Activated naive CD8-positive, alpha-beta T cell (primary cell): ENCODE data around the gene COL4A6.

Experiments used
- H3K27ac Mint-ChIP-seq: one replicate; pipeline ENCODE4 v1.8.0; 2021; ENCODE audit warnings: mixed read lengths
- H3K27me3 Mint-ChIP-seq: one replicate; pipeline ENCODE4 v1.8.0; 2021; ENCODE audit warnings: mixed read lengths
- H3K36me3 Mint-ChIP-seq: one replicate; pipeline ENCODE4 v1.8.0; 2021; ENCODE audit warnings: mixed read lengths
- H3K4me1 Mint-ChIP-seq: one replicate; pipeline ENCODE4 v1.8.0; 2021; ENCODE audit warnings: low read depth, mixed read lengths
- H3K4me3 Mint-ChIP-seq: one replicate; pipeline ENCODE4 v1.8.0; 2021; ENCODE audit warnings: mild to moderate bottlenecking, mixed read lengths
- H3K9me3 Mint-ChIP-seq: one replicate; pipeline ENCODE4 v1.8.0; 2021; ENCODE audit warnings: low read depth, mixed read lengths

Gene COL4A6

DNA sequence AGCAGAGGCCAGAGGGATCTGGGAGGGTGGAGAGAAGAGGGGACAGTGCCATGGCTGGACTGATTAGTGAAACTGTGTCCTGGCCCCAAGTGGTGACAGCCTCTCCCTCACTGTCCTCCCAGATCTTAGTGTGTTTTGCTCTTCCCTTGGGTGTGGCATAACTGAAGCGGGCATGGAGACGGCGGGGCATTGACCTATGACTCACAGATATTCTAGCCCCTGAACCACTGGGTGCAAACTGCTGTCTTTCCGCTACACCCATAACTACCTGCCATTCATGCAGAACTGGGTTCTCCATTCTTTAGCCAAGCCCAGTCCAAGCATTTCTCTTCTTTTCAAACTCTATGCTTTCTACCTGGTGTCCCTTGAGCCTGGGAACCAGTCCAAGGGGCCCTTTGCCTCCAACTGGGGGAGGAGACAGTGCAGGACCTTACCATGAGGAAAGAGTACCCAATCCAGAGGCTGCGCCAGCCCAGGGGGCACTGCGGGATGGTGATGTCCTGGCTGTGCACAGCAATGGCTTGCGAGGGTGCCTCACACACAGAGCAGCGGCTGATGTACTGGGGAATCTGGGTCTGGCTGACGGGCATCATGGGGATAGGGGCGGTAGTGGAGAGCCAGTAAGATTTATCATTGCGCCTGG is 279.1 kb downstream of the COL4A6 start:
- Mint-ChIP-seq H3K27ac (no peak overlapping the region), H3K4me3 (no peak overlapping the region), H3K9me3 (no peaks in the 10 kb centered on the region), H3K36me3 (no peaks in the 10 kb centered on the region), H3K27me3 (no peaks in the 10 kb centered on the region), H3K4me1 (no peaks in the 10 kb centered on the region)

DNA sequence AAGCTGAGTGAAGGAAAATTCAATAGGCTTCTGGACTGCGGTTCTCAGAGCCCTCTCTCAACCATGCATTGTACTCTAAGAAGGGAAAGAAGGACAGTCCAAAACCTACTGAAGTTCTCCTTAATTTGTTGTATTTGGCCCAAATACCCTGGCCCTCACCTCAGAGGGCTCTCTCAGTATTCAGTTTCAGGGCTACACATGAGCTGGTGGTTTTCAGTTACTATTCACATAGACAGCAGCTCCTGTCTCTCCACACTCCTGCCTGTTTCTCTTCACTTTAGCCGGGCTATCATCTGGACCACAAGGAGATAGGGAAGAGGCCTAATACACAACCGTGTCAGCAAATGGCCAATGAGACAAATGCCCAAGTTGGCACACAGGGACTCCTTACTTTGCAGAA is 280.6 kb downstream of the COL4A6 start:
- Mint-ChIP-seq H3K9me3 (no peaks in the 10 kb centered on the region), H3K27ac (no peak overlapping the region), H3K4me1 (no peaks in the 10 kb centered on the region), H3K4me3 (no peak overlapping the region), H3K27me3 (no peaks in the 10 kb centered on the region), H3K36me3 (peaks cover 7% of the 10 kb centered on the region)

DNA sequence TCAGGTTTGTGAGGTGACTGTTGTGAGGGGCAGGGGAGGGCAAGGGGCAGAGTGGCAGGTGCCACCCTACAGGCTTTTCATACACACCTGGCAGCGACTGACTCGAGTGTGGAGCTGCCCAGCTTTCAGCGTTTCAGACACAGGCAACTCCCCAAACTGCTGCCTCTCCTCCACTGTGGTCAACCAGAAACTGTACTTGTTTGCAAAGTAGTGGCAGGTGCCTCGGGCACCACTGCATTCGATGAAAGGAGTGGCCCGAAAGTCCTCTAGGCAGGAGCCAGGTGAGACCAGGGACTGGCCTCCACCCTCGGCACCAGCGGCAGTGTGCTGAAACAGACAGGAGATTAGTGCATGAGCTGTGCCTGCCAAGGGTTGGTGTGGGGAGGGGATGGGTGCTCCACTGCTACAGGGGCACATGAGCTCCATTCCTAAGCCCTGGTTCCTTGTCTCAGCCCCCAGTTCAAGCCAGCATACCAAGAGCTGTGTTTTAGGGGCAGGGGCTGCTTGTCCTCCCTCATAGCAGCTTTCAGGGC is 281.2 kb downstream of the COL4A6 start:
- peaks cover 7% of the 10 kb centered on the region for H3K36me3 Mint-ChIP-seq
- no peak overlapping the region for H3K4me3 Mint-ChIP-seq
- H3K27ac Mint-ChIP-seq, result no peak overlapping the region
- H3K4me1 Mint-ChIP-seq, result no peaks in the 10 kb centered on the region
- H3K27me3 Mint-ChIP-seq, result no peaks in the 10 kb centered on the region
- no peaks in the 10 kb centered on the region for H3K9me3 Mint-ChIP-seq

DNA sequence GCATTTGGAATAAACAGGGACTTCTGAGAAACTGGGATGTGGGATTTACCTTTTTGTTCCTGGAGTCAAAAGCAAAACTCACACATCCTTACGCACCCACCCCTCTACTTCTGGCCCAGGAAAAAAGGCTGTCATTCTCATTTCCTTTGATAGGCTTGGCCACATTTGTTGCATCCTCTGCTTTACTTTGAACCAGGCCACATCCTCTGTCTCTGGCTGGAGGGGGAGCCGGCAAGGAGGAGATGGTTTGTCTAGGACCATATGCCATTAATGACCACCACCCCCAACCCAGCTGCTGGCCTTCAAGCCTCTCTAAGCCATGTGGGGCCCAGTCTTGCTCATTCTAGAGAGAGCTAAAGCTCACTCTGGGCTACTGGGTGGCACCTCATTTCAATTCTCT is 282.1 kb downstream of the COL4A6 start:
- no peaks in the 10 kb centered on the region for H3K27me3 Mint-ChIP-seq
- no peak overlapping the region for H3K4me3 Mint-ChIP-seq
- peaks cover 7% of the 10 kb centered on the region for H3K36me3 Mint-ChIP-seq
- no peak overlapping the region for H3K27ac Mint-ChIP-seq
- H3K9me3 Mint-ChIP-seq, result no peaks in the 10 kb centered on the region
- no peaks in the 10 kb centered on the region for H3K4me1 Mint-ChIP-seq

DNA sequence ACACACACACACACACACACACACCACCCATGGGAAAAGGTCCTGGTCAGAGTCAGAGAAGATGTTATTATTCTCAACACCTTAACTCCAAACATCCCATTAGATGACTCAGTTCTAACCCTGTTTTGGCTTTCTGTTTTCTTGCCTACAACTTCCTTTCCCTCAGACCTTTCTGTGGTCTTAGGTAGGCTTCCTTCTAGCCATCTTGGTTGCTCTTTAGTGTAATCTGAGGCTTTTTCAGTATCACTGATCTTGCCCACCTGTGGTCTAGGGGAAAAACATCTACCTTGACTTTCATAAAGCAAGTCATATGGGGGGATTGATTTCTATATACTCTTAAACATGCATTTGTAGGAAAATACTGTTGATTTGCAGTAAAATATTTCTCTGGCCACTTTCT is 289.7 kb downstream of the COL4A6 start:
- no peak overlapping the region for H3K4me3 Mint-ChIP-seq
- no peaks in the 10 kb centered on the region for H3K27me3 Mint-ChIP-seq
- H3K4me1 Mint-ChIP-seq, result peaks cover 5% of the 10 kb centered on the region
- no peaks in the 10 kb centered on the region for H3K9me3 Mint-ChIP-seq
- peaks cover 7% of the 10 kb centered on the region for H3K36me3 Mint-ChIP-seq
- H3K27ac Mint-ChIP-seq, result no peak overlapping the region

DNA sequence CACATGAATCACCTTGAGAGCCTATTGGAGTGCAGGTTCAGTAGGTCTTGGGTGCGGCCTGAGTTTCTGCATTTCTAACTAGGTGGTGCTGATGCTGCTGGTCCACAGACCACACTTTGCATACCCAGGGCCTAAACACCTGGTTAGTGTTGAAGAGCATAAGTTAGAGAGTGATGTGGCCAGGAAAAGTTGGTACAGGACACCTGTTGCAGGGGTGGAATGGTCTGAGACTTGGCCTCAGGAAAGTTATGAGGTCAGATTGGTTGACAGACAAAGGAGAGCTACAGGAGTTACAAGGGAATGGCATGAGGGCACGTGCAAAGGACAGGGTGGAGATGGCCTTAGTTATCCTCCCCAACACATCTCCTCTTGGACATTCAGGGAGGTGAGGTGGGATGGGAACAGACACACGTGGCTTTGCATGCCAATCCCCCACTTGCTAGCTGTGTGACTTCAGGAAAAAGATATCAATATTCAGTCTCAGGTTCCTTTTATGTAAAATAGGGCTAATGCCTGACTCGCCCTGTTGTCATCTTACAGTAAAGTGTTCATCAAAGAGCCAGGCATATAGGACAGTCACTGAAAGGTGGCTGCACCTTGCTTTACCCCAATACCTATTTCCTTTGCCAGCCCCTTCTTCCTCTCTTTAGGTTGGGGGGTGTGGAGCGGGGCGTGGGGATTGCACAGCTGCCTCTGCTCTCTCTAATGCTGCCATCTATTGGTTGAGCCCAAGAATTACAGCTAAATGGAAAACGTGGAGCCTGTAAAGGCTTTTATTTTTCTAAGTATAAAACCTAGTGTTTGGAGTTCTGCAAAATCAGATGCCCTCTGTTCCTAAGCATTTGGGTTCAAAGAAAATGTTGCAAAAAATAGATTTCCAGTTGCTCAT is 299.2 kb downstream of the COL4A6 start:
- Mint-ChIP-seq H3K27ac (no peak overlapping the region), H3K4me1 (no peaks in the 10 kb centered on the region), H3K9me3 (no peaks in the 10 kb centered on the region), H3K4me3 (no peak overlapping the region), H3K27me3 (no peaks in the 10 kb centered on the region), H3K36me3 (peaks cover 14% of the 10 kb centered on the region)

DNA sequence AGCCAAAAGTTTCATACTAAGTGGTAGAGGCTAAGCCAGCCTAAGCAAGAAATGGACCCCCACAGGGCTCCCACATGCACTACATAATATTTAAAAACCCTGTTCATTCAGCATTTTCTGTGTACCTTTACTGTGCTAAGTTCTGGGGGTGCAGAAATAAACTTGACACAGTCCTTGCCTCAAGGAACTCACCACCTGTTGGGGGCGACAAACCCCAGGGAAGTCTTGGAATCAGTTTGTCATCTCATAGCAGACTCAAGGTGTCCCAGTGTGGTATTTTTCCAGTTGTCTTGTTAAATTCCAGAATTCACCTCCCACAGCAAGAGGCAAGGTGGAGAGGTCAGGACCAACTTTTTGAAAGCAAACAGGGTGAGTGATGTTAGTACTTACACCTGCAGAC is 303.5 kb downstream of the COL4A6 start:
- Mint-ChIP-seq H3K27ac (no peak overlapping the region), H3K4me1 (no peaks in the 10 kb centered on the region), H3K9me3 (no peaks in the 10 kb centered on the region), H3K27me3 (no peaks in the 10 kb centered on the region), H3K36me3 (peaks cover 14% of the 10 kb centered on the region), H3K4me3 (no peak overlapping the region)

DNA sequence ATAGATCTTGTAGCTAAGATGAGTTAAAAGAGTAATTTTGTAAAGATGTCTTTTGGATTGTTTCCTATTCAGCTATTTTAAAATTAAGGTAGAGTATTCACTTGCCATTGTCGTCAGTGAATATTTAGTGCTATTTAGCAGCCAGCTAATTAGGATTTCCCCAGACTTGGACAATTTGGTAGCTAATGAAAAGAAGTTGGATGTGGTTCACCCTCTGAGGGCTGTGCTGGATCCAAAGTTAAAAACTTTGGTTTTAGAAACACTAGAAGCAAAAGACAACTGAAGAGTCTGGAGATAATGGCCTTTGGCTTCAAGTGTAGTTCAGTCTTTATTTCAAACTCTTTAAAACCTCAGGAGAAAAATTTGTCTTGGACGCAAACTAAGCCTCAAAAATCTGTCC is 305.3 kb downstream of the COL4A6 start:
- Mint-ChIP-seq H3K36me3 (peaks cover 8% of the 10 kb centered on the region), H3K4me3 (no peak overlapping the region), H3K4me1 (no peaks in the 10 kb centered on the region), H3K9me3 (no peaks in the 10 kb centered on the region), H3K27me3 (no peaks in the 10 kb centered on the region), H3K27ac (no peak overlapping the region)

DNA sequence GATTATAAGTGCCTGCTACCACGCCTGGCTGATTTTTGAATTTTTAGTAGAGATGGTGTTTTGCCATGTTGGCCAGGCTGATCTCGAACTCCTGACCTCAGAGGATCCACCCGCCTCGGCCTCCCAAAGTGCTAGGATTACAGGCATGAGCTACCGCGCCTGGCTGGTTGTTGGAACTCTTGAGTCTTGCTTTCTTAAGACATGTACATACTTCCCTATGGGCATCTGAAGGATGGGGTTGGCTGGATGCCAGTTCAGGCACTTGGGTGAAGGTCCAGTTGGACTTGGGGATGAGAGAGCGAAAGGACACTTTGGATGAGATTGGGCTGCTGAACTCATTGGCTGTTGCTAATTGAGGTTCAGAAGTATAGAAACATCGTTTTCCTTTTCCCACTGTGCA is 306.2 kb downstream of the COL4A6 start:
- Mint-ChIP-seq H3K27me3 (no peaks in the 10 kb centered on the region), H3K36me3 (peaks cover 7% of the 10 kb centered on the region), H3K9me3 (no peaks in the 10 kb centered on the region), H3K4me1 (no peaks in the 10 kb centered on the region), H3K4me3 (no peak overlapping the region), H3K27ac (no peak overlapping the region)

DNA sequence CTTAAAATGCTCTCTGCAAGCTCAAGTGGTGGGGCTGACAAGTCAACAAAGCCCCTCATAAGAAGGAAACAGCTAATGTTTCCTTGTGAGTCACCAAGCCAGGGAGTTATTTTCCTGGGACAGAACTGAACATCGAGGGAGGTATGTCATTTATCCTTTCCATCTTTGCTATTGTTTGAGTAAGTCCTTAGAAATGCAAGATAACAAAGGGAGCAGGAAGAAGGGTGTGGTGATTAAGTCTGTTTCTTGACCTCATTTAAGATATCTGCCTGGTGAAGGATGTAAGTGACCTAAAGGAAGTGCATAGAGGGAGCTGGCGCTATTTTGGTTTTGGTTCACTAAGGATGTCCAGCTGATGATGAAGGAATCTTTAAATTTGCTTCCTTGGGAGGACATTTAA is 306.8 kb downstream of the COL4A6 start:
- Mint-ChIP-seq H3K9me3 (no peaks in the 10 kb centered on the region), H3K4me3 (no peak overlapping the region), H3K27me3 (no peaks in the 10 kb centered on the region), H3K4me1 (no peaks in the 10 kb centered on the region), H3K36me3 (peaks cover 7% of the 10 kb centered on the region), H3K27ac (no peak overlapping the region)

DNA sequence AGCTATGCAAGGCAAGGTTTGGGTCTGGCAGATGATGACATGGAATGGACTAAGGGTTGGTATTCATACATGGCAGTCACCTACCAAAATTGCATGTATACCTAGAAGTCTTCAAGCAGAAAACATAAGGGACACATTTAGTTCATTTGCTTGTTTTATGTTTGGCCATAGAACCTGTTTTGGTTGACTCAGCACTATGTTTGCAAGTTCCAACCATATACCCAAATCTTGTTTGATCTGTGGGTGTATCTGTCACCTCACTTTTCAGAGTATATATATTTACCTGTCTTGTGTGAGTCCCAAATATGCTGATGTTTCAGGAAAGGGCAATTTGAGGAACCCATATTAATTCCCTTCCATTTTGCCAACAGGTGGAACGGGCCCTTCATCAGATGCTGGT is 307.3 kb downstream of the COL4A6 start:
- no peak overlapping the region for H3K27ac Mint-ChIP-seq
- H3K9me3 Mint-ChIP-seq, result no peaks in the 10 kb centered on the region
- peaks cover 7% of the 10 kb centered on the region for H3K36me3 Mint-ChIP-seq
- no peak overlapping the region for H3K4me3 Mint-ChIP-seq
- H3K4me1 Mint-ChIP-seq, result no peaks in the 10 kb centered on the region
- H3K27me3 Mint-ChIP-seq, result no peaks in the 10 kb centered on the region

DNA sequence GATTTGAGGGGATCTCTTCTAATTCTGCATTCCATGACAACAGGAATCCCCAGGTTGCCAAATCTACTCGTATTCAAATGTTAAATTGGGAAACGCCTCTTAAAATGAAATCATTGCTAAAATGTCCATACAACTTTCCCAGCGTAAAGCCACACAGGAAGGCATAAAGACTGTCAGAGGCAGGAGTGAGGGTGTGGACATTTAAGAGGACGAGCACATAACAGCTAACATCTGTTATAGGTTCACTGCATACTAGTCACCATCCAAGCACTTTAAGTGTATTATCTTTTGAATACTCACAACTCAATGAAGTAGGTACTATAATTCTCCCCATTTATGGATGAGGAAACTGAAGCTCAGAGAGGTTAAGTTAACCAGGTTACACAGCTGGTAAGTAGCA is 311.1 kb downstream of the COL4A6 start:
- no peaks in the 10 kb centered on the region for H3K4me1 Mint-ChIP-seq
- peaks cover 6% of the 10 kb centered on the region for H3K36me3 Mint-ChIP-seq
- H3K9me3 Mint-ChIP-seq, result no peaks in the 10 kb centered on the region
- no peak overlapping the region for H3K4me3 Mint-ChIP-seq
- H3K27ac Mint-ChIP-seq, result no peak overlapping the region
- no peaks in the 10 kb centered on the region for H3K27me3 Mint-ChIP-seq

DNA sequence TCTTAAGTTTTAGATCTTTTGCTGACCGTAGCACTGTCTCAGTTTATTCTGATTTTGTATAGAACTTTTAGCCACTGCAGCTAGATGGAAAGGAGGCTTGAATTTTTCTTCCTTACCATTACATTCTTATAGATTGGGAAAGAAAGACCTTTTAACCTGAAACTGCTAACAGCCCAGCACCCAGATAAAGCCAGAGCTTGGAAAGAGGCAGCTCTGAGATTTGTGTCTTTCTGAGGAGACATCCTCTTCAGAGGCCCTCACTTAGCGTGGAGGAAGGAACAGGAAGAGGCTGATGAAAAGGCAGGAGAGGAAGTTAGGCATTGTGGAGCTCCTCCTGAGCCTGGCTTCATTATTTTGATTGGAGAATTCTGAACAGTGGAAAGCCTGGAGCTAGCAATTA is 311.6 kb downstream of the COL4A6 start:
- Mint-ChIP-seq H3K4me1 (no peaks in the 10 kb centered on the region), H3K36me3 (peaks cover 5% of the 10 kb centered on the region), H3K27ac (no peak overlapping the region), H3K27me3 (no peaks in the 10 kb centered on the region), H3K4me3 (no peak overlapping the region), H3K9me3 (no peaks in the 10 kb centered on the region)

DNA sequence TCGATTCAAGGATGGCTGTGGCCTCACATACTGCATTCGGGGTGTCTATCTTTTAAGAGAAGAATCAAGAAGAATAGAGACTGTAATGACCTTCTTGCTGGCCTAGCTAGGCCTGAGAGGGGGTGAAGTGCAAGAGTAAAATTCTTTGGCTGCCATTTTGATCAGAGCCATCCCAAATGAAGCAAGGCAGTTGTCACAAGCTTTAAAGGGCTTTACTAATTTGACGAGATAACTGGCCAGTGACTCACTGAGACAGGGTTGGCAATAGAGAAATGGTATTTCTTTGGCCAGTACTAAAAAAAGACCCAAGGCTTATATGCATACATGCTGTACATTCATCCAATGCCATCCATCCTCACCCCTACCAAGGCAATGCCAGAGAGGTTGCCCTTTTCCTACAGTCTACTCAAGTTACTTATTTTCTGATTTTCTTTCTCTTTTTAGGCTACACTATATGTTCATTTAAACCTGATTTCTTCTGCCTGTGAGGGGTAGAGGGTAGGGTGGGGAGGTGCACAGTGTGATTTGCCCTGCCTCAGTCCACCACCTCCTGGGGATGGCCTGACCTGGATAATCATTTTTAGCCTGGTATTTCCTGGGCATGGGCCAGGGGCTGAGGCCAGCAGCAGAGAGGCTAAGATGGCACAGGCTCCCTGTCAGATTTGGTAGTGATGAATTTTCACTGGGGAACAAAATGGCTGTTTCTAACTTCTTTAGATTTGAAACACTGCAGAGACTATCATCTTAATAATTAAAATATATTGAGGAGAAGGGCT is 314.4 kb downstream of the COL4A6 start:
- H3K4me1 Mint-ChIP-seq, result no peaks in the 10 kb centered on the region
- H3K4me3 Mint-ChIP-seq, result no peak overlapping the region
- no peak overlapping the region for H3K27ac Mint-ChIP-seq
- H3K36me3 Mint-ChIP-seq, result peaks cover under 1% of the 10 kb centered on the region
- H3K27me3 Mint-ChIP-seq, result no peaks in the 10 kb centered on the region
- H3K9me3 Mint-ChIP-seq, result no peaks in the 10 kb centered on the region

DNA sequence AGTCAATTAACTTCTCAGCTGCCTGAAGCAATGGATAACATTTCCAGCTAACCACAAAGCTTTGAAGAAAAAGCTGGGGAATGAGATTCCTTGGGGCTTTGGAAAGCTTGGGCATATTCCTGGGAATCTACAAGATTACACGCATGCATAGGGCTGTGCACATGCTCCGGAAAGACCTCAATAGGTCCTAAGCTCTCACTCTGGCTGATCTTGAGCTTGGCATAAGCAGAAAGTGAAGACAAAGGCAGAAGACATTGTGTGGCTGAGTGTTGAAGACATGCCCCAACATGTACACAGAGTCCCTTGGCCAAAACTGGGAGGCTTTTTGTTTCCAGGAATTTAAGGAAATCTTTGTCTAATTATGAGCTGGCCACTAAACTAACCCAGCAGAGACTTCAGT is 315.5 kb downstream of the COL4A6 start:
- H3K4me1 Mint-ChIP-seq, result no peaks in the 10 kb centered on the region
- H3K36me3 Mint-ChIP-seq, result no peaks in the 10 kb centered on the region
- no peaks in the 10 kb centered on the region for H3K9me3 Mint-ChIP-seq
- no peaks in the 10 kb centered on the region for H3K27me3 Mint-ChIP-seq
- H3K27ac Mint-ChIP-seq, result no peak overlapping the region
- H3K4me3 Mint-ChIP-seq, result no peak overlapping the region
